Bronchial epithelial cell (primary cell): Measurements from ENCODE around the gene ZNFX1. TPM values are rescaled to one million over a fixed set of nuclear protein-coding genes. Genes with fewer than 3 reads are reported as not detected.

Experiments
- DNase-seq: peaks from one replicate; pipeline ENCODE4 v3.0.0-alpha.2; 2010; ENCODE audit warnings: low read depth
- FAIRE-seq: peaks from 2 replicates; lab custom pipeline; 2011; peaks lifted over from hg19 to GRCh38; lab: Jason Lieb, UNC
- H3K27me3 ChIP-seq: 2 replicates; pipeline ENCODE4 v1.5.1; 2011; ENCODE audit warnings: low read length; ENCODE audit not compliant: control insufficient read depth, insufficient read depth
- H3K36me3 ChIP-seq: 2 replicates; pipeline ENCODE4 v1.5.1; 2011; ENCODE audit warnings: low read length; ENCODE audit not compliant: control insufficient read depth, insufficient read depth
- H3K4me3 ChIP-seq: 2 replicates; pipeline ENCODE4 v1.5.1; 2011; ENCODE audit warnings: mild to moderate bottlenecking, low read depth, low read length, control low read depth
- CTCF ChIP-seq: IDR thresholded peaks from 2 replicates; pipeline ENCODE4 v1.5.1; 2011; ENCODE audit warnings: mild to moderate bottlenecking, moderate library complexity, low read length, control low read depth, inconsistent platforms; ENCODE audit not compliant: insufficient read depth, severe bottlenecking
- total RNA-seq: library from RNA; depleted of rRNA; stranded (reverse); fragments of >200 nt; gene quantifications from 2 replicates; pipeline ENCODE4 v1.2.1, GENCODE V29; 2014

The ZNFX1 gene
- total RNA-seq, 1 donor from 2014 or later: 12.4 TPM

- FAIRE-seq (no peak), DNase-seq (peak; percentile 38)
- no peak overlapping the region for H3K4me3 ChIP-seq
- H3K36me3 ChIP-seq: peaks cover 31% of the 10 kb centered on the region
- no peak for TF ChIP-seq CTCF
- H3K27me3 ChIP-seq: no peaks in the 10 kb centered on the region
Observed at GRCh38 chr20:49288784-49289696, 11.2 kb upstream of the ZNFX1 start.

GRCh38 chr20:49288250-49288751, 10.4 kb upstream of the ZNFX1 start:
- TF ChIP-seq CTCF: no peak
- Histone ChIP-seq H3K4me3 (no peak overlapping the region), H3K36me3 (peaks cover 35% of the 10 kb centered on the region), H3K27me3 (no peaks in the 10 kb centered on the region)
- FAIRE-seq: no peak
- DNase-seq: no peak

- no peak for TF ChIP-seq CTCF
- H3K27me3 ChIP-seq: no peaks in the 10 kb centered on the region
- DNase-seq (no peak), FAIRE-seq (no peak)
- peaks cover 41% of the 10 kb centered on the region for H3K36me3 ChIP-seq
- H3K4me3 ChIP-seq: no peak overlapping the region
Observed at GRCh38 chr20:49287555-49288249, 9.8 kb upstream of the ZNFX1 start.

GRCh38 chr20:49286689-49287551, 9.1 kb upstream of the ZNFX1 start:
- no peak for FAIRE-seq

More at GRCh38 chr20:49286689-49287551, 9.1 kb upstream of the ZNFX1 start:
- Histone ChIP-seq H3K36me3 (peaks cover 48% of the 10 kb centered on the region), H3K27me3 (no peaks in the 10 kb centered on the region), H3K4me3 (no peak overlapping the region)
- no peak for TF ChIP-seq CTCF
- peak; percentile 91 for DNase-seq
